ENCODE results near the gene RELN.

DNA sequence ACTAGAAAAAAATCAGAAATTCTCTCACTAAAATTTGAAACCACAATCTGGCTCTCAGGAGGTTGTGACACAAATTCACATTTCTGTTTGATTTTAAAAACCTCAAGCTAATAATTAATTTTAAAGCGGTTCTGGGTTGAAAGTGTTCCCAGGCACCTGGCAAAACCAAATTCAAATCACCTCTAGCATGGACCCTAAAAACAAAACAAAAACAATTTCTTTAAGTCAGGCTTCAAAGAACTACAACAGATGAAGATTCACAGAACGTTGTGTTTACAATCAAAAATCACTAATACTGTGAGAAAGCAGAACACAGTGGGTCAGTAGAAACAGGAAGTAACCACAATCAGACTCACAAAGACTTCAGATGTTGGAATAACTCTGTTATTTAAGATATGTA lies 7.2 kb upstream of the RELN start:
- no peak for TF ChIP-seq POLR2A (IDR thresholded peaks at IDR 0.05)
- TF ChIP-seq, protein P1, sequence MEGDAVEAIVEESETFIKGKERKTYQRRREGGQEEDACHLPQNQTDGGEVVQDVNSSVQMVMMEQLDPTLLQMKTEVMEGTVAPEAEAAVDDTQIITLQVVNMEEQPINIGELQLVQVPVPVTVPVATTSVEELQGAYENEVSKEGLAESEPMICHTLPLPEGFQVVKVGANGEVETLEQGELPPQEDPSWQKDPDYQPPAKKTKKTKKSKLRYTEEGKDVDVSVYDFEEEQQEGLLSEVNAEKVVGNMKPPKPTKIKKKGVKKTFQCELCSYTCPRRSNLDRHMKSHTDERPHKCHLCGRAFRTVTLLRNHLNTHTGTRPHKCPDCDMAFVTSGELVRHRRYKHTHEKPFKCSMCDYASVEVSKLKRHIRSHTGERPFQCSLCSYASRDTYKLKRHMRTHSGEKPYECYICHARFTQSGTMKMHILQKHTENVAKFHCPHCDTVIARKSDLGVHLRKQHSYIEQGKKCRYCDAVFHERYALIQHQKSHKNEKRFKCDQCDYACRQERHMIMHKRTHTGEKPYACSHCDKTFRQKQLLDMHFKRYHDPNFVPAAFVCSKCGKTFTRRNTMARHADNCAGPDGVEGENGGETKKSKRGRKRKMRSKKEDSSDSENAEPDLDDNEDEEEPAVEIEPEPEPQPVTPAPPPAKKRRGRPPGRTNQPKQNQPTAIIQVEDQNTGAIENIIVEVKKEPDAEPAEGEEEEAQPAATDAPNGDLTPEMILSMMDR (IDR thresholded peaks at IDR 0.05), result no peak

All from testis (tissue), 2 donors.